ENCODE results near the gene HCRTR1.

DNA sequence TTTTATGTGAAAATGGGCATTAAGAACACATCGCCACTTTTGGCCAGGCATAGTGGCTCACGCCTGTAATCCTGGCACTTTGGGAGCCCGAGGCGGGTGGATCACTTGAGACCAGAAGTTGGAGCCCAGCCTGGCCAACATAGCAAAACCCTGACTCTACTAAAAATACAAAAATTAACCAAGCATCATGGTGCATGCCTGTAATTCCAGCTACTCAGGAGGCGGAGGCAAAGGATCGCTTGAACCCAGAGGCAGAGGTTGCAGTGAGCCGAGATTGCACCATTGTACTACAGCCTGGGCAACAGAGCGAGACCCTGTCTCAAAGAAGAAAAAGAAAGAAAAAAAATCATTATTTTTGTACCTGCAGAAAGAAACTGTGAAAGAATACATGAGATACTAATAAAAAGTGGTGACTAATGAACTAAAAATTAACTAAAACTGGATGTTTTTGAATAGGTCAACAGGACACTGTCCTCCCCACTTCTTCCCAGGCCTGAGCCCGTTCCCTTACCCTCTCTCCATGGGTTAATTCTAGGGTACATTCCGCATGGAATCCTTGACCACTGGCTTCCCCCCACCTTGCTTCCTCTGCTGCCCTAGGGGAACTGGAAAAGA, 49.4 kb upstream of the HCRTR1 start:
- TF ChIP-seq POLR2A (IDR thresholded peaks at IDR 0.05): no peak
- TF ChIP-seq, protein P1, sequence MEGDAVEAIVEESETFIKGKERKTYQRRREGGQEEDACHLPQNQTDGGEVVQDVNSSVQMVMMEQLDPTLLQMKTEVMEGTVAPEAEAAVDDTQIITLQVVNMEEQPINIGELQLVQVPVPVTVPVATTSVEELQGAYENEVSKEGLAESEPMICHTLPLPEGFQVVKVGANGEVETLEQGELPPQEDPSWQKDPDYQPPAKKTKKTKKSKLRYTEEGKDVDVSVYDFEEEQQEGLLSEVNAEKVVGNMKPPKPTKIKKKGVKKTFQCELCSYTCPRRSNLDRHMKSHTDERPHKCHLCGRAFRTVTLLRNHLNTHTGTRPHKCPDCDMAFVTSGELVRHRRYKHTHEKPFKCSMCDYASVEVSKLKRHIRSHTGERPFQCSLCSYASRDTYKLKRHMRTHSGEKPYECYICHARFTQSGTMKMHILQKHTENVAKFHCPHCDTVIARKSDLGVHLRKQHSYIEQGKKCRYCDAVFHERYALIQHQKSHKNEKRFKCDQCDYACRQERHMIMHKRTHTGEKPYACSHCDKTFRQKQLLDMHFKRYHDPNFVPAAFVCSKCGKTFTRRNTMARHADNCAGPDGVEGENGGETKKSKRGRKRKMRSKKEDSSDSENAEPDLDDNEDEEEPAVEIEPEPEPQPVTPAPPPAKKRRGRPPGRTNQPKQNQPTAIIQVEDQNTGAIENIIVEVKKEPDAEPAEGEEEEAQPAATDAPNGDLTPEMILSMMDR (IDR thresholded peaks at IDR 0.05): no peak

Measured in esophagus squamous epithelium (tissue), 4 donors.